Measurements from ENCODE around the gene GRAMD1C.

The GRAMD1C gene

GRCh38 chr3:113948015-113948917 is 109.7 kb downstream of the GRAMD1C start:
- peak; percentile 15 for DNase-seq (ENCODE audit: low spot score)

- no peak for DNase-seq (ENCODE audit: low spot score)
Measured at GRCh38 chr3:113952921-113953320, 114.3 kb downstream of the GRAMD1C start.

GRCh38 chr3:113953677-113954076 is 115.1 kb downstream of the GRAMD1C start:
- no peak for DNase-seq (ENCODE audit: low spot score)

DNA sequence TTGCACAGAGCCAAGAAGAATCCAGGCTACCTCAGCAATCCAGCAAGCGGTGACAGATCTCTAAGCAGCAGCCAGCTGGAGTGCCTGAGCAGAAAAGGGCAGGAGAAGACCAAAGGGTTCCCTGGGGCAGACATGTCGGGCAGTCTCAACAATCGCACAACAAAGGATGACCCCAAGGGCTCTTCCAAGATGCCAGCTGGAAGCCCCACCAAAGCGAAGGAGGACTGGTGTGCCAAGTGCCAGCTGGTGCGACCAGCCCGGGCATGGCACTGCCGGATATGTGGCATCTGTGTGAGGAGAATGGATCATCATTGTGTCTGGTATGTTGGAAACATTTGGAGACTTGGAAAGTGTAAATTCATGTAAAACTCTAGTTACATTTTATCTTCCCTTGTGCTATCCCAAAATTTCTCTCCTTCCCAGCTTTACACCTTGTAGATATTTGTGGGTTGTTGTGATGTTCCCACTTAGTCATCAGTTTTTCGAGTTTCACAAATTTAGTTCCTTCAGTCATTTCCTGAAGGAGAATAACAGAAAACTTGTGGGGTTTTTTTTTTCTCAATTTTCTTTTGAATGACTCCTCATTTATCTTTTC is 115.6 kb downstream of the GRAMD1C start:
- DNase-seq (ENCODE audit: low spot score), result no peak

DNA sequence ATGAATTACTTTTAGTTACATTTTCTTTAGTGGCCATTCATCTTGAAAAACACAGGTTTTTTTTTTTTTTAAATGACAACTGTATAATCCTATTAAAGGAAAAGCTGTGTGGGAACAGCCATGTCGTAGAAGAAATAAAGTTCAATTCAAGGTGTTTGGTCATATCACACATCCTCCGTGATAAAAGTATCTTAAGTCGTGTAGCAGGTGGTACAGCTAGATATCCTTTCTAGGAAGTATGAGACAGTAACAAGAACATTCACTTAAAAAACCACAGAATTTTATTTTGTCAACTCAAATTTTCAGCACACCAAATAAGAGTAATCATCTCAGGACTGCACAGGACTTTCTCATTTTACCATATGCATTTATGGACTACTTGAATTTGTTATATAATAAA is 125.3 kb downstream of the GRAMD1C start:
- no peak for DNase-seq (ENCODE audit: low spot score)

DNA sequence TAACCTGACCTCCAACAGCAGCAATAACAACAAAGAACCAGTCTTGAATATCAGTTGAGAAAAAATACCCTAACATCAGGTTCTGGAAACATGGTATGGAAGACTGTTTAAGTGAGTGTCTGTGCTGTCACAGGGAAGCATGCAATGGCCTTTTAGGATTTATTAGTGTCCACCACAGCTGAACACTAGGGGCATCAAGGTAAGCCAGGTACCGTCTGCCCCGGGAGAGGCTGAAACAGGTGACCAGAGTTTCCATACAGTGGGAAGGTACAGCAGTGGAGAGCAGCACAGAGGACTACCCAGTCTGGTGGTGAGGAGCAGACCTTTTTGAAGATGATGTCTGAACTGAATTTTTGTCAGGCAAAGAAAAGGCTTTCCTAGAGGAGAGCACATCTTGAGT is 127.6 kb downstream of the GRAMD1C start:
- DNase-seq (ENCODE audit: low spot score), result no peak

GRCh38 chr3:113968986-113969385 is 130.4 kb downstream of the GRAMD1C start:
- no peak for DNase-seq (ENCODE audit: low spot score)

GRCh38 chr3:113977822-113978221 is 139.2 kb downstream of the GRAMD1C start:
- no peak for DNase-seq (ENCODE audit: low spot score)

GRCh38 chr3:113979916-113980315 is 141.3 kb downstream of the GRAMD1C start:
- DNase-seq (ENCODE audit: low spot score), result no peak

DNA sequence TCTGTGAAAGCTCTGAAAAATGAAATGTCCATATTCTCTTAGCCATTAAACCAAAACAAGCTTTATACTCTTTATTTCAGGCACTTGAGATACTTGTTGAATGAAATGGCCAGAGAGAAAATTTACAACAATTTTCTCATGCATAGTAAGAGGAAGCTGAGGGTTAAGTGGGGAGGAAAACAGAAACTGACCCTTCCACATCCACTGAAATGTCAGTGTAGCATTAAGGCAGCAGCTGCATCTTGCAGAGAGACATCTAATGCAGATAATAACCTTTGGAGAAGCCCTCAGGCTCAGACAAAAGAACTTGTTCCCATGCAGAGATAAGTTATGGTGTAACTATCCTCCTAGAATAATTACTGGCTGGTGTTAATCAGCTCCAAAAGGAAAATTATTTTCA is 143.2 kb downstream of the GRAMD1C start:
- no peak for DNase-seq (ENCODE audit: low spot score)

- DNase-seq (ENCODE audit: low spot score), result no peak
Measured at GRCh38 chr3:113983544-113983943, 145.0 kb downstream of the GRAMD1C start.

DNA sequence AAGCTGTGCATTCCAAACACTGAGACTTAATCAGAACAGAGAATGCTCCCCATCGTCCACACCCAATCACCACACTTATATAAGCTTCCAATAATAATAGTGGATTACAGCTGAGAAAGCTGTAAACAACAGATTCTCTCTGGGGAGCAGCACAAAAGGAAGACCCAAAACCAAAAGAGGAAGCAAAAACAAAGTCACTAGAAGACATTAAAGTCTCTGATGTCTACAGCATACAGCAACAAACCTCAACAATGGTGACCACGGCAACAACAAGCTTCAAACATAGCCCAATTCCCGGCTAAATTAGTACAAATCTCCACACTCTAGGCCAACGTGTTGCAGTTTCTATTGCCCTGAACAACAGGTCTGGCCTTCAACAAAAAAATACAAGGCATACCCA is 147.0 kb downstream of the GRAMD1C start:
- no peak for DNase-seq (ENCODE audit: low spot score)

All from SK-N-DZ (cell line).